Raji (cell line): ENCODE measurements around the gene TUBG1.

ENCODE experiments used
- POLR2A ChIP-seq: IDR thresholded peaks from 2 replicates; pipeline ENCODE4 v1.6.1; 2011; ENCODE audit warnings: low read depth, low read length, control low read depth; ENCODE audit not compliant: insufficient read depth

TUBG1 gene

DNA sequence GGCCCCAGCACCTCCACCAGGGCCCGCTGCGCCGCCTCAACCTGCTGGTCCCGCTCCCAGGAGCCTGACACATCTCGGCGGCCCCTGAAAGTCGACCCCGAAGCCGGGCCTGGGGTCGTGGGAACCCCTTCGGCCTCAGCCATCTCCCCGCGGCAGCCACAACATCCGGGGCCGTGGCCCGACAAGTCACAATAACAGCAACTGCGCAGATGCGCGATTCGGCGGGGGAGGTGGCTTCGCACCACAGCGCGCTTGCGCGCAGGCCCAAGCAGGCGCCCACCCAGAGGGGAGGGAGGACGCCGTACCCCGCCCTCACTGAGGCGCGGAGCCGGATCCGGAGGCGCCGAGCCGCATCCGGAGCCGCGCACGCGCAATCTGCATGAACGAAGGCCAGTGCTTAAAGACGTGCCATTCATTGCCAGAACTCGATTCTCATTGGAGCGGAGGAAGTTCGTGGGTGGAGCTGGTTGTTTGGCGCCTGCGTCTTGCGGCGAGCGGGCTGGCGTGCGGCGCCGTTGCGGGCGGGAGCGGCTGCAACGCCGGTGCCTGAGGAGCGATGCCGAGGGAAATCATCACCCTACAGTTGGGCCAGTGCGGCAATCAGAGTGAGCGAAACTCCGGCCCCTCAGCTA lies at the start of gene TUBG1, which contains the start of gene RETREG3:
TSS of gene TUBG1 (plus strand) at position 502 of the 632 bp plus-strand sequence. CDS start at position 557, 55 bp downstream.
TSS of gene RETREG3 (minus strand) at position 193 of the 632 bp plus-strand sequence. CDS start at position 143, 50 bp downstream.
- peak; percentile 96 for TF ChIP-seq POLR2A

DNA sequence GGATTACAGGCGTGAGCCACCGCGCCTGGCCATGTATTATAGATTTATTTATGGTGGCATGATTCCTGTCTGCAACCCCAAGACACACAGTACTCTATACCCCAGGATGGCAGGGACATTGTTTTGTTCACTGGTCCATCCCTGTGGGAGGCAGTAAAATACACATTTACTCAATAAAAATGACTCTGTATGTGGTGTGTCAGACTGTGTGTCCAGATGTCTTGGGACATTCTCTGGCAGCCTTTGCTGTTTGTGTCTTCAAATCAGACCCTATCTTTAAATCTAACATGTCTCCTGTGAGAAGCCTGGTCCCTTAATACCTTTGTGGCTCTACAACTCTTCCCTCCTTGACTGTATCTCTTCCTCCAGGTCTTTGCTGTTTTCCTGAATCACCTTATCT lies 49.2 kb upstream of the TUBG1 start:
- TF ChIP-seq POLR2A, result no peak

DNA sequence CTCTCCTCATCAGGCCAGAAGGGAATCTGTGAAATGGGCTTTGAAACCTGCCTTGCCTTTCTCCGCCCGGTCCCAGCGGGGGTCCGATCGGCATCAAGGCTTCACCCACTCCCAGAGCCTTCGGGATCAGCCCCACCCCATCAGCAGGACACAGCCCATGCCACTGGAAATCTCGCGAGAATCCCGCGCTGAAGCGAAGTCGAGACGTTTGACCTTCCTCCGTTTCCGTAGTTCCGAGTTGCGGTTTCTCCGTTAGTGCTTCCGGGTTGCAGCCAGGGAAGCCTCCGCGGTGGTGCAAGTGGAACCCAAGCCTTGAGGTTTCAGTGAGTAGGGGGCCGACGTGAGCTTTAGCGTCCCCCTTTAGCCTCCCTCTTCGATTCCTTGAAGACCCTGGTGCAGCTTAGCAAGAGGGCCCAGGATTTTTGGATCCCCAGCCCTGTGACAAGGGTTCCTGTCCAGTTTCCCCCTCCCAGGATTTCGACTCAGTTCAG lies 47.5 kb upstream of the TUBG1 start, which contains the start of gene COASY:
TSS of gene COASY (plus strand) at position 252 of the 491 bp plus-strand sequence. CDS start 475 bp downstream, outside the sequence.
- TF ChIP-seq POLR2A, result peak; percentile 81

DNA sequence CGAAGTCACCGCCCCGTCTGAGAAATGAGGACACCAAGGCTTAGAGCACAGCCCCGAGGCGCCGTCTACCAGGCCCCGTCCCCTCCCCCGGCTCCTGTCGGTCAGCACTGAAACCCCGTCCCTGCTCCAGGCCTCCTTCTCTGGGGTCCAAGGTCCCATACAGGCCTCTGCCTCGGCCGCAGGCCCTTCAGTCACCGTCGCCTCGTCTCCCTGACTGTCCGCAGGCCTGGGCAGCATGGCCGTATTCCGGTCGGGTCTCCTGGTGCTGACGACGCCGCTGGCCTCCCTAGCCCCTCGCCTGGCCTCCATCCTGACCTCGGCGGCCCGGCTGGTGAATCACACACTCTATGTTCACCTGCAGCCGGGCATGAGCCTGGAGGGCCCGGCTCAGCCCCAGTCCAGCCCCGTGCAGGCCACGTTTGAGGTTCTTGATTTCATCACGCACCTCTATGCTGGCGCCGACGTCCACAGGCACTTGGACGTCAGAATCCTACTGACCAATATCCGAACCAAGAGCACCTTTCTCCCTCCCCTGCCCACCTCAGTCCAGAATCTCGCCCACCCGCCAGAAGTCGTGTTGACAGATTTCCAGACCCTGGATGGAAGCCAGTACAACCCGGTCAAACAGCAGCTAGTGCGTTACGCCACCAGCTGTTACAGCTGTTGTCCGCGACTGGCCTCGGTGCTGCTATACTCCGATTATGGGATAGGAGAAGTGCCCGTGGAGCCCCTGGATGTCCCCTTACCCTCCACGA lies 46.9 kb upstream of the TUBG1 start:
- no peak for TF ChIP-seq POLR2A

GRCh38 chr17:42563143-42563509 lies 46.4 kb upstream of the TUBG1 start:
- no peak for TF ChIP-seq POLR2A

DNA sequence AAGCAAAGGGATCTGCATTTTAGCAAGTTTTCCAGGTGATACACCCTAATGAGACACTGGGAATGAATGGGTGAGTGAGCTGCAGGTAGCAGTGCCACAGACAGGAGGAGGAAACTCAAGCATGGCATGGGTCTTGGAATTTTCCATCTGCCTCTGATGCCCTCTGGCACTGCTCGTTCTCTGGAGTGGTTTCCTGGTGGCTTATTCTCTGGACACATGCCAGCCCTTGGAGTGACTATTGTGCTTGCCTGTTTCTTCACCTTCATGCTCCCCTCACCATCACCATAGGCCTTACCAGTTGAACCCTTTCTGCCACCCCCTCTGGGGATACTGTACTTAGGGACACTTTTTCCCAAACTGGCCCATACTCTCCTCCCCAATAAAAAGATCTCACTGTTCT lies 45.9 kb upstream of the TUBG1 start:
- no peak for TF ChIP-seq POLR2A

GRCh38 chr17:42563950-42564349 lies 45.5 kb upstream of the TUBG1 start:
- TF ChIP-seq POLR2A, result no peak

GRCh38 chr17:42564815-42565522 lies 44.5 kb upstream of the TUBG1 start:
- TF ChIP-seq POLR2A, result no peak

GRCh38 chr17:42565523-42566214 lies 43.8 kb upstream of the TUBG1 start:
- no peak for TF ChIP-seq POLR2A

- TF ChIP-seq POLR2A, result no peak
Observed at GRCh38 chr17:42566215-42566882, 43.1 kb upstream of the TUBG1 start.

GRCh38 chr17:42566883-42567573 lies 42.5 kb upstream of the TUBG1 start, which contains the start of gene MLX:
Gene MLX, plus strand, starts transcription at chr17:42567100. Its CDS starts 25 bp downstream, at chr17:42567125.
- peak; percentile 80 for TF ChIP-seq POLR2A

DNA sequence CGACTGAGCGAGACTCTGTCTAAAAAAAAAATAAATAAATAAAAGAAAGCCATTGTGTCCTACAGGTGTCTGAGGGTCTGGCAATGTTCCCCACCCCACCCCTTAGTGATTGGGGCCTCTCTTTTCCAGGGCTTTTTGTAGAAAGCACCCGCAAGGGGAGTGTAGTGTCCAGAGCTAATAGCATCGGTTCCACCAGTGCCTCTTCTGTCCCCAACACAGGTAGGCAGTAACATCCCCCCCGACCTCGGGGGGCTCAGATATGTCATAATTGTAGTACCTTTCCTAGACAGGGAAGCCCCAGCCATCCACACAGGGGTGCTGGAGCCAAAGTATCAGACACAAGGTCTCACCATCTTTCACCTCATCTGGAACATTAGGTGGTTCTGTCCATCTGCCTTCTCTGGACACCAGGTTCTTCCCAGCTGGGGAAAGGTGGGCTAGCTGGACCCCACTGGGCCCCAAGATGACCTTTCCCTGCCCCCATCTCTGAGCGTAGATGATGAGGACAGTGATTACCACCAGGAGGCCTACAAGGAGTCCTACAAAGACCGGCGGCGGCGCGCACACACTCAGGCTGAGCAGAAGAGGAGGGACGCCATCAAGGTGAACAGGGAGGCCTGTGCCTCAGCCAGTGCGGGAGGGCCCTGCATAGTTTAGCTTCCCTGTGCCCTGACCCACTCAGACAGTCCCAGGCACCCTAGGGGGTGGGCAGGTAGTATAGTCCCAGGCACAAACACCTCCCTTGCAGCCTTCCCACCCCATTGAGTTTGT lies 41.0 kb upstream of the TUBG1 start:
- TF ChIP-seq POLR2A, result 0 out of 2 replicates have a peak, but pooled peaks have one; percentile 19
